ENCODE results near the gene PLA2G1B. TPM values are rescaled to one million over a fixed set of nuclear protein-coding genes. Genes with fewer than 3 reads are reported as not detected.
"Not testable (repeated sequence)": the region's sequence is repeated elsewhere in the genome, so short reads cannot be mapped to it uniquely, and the experiment has no call there.

The PLA2G1B gene
- total RNA-seq, 2 experiments from 2014 or later: not detected

DNA sequence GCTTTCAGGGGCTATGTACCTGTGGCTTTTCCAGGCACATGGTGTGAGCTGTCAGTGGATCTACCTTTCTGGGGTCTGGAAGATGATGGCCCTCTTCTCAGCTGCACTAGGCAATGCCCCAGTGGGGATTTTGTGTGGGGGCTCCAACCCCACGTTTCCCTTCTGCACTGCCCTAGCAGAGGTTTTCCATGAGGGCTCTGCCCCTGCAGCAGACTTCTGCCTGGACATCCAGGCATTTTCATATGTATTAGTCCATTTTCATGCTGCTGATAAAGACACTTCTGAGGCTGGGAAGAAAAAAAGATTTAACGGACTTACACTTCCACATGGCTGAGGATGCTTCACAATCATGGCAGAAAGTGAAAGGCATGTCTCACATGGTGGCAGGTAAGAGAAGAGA, 8.8 kb upstream of the PLA2G1B start:
- H3K4me3 Mint-ChIP-seq; H3K4me1 Mint-ChIP-seq (ENCODE audit: low read depth); H3K27me3 Mint-ChIP-seq (ENCODE audit: low read depth); H3K27ac Mint-ChIP-seq; DNase-seq; H3K36me3 Mint-ChIP-seq (ENCODE audit: low read depth); intact Hi-C loops (cut with micrococcal nuclease): not testable (repeated sequence)
- peaks cover 22% of the 10 kb centered on the region for H3K9me3 Mint-ChIP-seq
- CTCF ChIA-PET: interaction anchor here (0.8 to 1.3 kb wide), 3 partner anchors 19 to 100 kb away, joined by 3 to 4 read pairs (median 3); no protein-coding TSS in a partner anchor

DNA sequence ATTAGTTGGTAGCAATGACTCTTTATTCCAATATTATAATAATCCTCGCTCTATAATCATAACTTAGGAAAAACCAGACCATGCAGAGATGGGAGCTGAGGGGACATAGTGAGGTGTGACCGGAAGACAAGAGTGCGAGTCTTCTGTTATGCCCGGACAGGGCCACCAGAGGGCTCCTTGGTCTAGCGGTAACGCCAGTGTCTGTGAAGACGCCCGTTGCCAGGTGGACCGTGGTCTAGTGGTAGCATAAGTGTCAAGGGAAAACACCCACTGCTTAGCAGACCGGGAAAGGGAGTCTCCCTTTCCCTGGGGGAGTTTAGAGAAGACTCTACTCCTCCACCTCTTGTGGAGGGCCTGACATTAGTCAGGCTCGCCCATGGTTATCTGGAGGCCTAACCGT, 7.9 kb upstream of the PLA2G1B start:
- H3K27ac Mint-ChIP-seq; H3K4me1 Mint-ChIP-seq (ENCODE audit: low read depth); H3K4me3 Mint-ChIP-seq; H3K27me3 Mint-ChIP-seq (ENCODE audit: low read depth); H3K36me3 Mint-ChIP-seq (ENCODE audit: low read depth); intact Hi-C loops (cut with micrococcal nuclease): not testable (repeated sequence)
- H3K9me3 Mint-ChIP-seq: peaks cover 22% of the 10 kb centered on the region
- DNase-seq: peak; percentile 58
- CTCF ChIA-PET: interaction anchor here (0.7 to 1.3 kb wide), 3 partner anchors 9 to 314 kb away, joined by 3 to 4 read pairs (median 3); no protein-coding TSS in a partner anchor

DNA sequence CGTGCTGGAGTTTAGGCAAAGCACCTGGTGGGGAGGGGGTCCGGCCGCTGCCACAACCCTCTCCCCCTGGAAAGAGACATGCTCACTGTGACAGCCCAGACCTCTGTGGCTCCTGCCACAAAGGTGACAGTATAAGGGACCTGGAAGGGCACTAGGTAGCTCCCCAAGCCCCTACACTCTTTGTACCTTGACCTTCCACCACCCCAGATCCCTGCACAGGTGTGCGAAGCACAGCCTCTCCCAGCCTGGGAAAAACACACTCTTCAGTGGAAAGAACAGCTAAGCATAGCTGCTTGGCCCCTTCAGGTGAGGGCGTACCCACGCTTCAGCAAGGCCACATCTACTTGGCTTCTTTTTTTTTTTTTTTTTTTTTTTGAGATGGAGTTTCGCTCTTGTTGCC, 4.9 kb upstream of the PLA2G1B start:
- DNase-seq: no peak
- Mint-ChIP-seq H3K4me3 (no peak overlapping the region), H3K4me1 (ENCODE audit: low read depth) (peaks cover 3% of the 10 kb centered on the region), H3K27me3 (ENCODE audit: low read depth) (peaks cover 3% of the 10 kb centered on the region), H3K9me3 (peaks cover 14% of the 10 kb centered on the region), H3K36me3 (ENCODE audit: low read depth) (no peaks in the 10 kb centered on the region), H3K27ac (no peak overlapping the region)
- intact Hi-C loops (cut with micrococcal nuclease): no loop called here
- CTCF ChIA-PET: no interaction called here

DNA sequence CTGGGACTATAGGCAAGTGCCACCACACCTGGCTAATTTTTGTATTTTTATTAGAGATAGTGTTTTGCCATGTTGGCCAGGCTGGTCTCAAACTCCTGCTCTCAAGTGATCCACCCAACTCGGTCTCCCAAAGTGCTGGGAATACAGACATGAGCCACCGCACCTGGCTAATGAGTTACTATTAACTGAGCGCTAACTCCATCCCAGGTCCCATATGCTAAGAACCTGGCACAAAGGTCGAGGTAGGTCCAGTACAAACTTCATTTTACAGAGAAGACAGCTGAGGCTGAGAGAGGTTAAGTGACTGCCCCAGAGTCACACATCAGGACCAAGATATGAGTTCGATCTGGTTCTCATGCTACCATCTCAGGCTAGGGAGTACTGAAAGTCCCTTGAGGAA, 4.5 kb upstream of the PLA2G1B start:
- H3K27me3 Mint-ChIP-seq (ENCODE audit: low read depth): peaks cover 3% of the 10 kb centered on the region
- peaks cover 11% of the 10 kb centered on the region for H3K9me3 Mint-ChIP-seq
- no peak overlapping the region for H3K4me3 Mint-ChIP-seq
- peaks cover 3% of the 10 kb centered on the region for H3K4me1 Mint-ChIP-seq (ENCODE audit: low read depth)
- H3K27ac Mint-ChIP-seq: no peak overlapping the region
- intact Hi-C loops (cut with micrococcal nuclease): no loop called here
- CTCF ChIA-PET: no interaction called here
- H3K36me3 Mint-ChIP-seq (ENCODE audit: low read depth): no peaks in the 10 kb centered on the region
- no peak for DNase-seq

DNA sequence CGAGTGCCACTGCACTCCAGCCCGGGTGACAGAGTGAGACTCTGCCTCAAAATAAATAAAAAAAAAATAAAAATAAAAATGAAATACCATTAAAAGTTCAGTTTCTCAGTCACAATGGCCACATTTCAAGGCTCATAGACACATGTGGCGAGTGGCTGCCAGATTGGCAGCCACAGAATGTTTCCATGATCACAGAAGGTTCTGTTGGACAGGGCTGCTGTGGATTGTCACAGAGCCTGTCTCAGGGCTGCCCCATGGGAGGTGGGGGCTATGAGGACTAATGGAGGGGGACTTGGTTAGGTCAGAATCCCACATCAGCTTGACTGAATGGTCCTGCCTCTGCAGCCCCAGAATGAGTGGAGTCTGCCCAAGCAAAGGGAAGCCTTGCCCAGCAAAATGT, 3.8 kb upstream of the PLA2G1B start:
- Mint-ChIP-seq H3K27me3 (ENCODE audit: low read depth) (peaks cover 3% of the 10 kb centered on the region), H3K4me3 (no peak overlapping the region), H3K27ac (no peak overlapping the region), H3K36me3 (ENCODE audit: low read depth) (no peaks in the 10 kb centered on the region), H3K9me3 (peaks cover 6% of the 10 kb centered on the region), H3K4me1 (ENCODE audit: low read depth) (peaks cover 3% of the 10 kb centered on the region)
- CTCF ChIA-PET: no interaction called here
- DNase-seq: no peak
- intact Hi-C loops (cut with micrococcal nuclease): no loop called here

DNA sequence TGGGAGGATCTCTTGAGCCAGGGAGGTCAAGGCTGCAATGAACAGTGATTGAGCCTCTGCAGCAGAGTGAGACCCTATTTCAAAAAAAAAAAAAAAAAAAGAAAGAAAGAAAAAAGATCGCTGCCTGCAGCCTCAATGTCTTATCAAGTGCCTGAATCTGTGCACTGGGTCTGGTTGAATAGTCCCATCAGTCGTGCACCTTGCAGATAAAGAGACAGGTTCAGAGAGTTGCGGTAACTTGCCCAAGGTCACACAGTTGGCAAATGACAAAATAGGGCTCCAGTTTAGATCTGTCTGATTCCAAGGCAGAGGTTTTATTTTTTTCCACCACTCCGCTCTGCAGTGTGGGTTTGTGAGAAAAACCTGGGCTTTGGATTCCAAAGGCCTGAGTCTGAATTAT, 649 bp upstream of the PLA2G1B start:
- no peak for DNase-seq
- no peak overlapping the region for H3K4me3 Mint-ChIP-seq
- H3K27me3 Mint-ChIP-seq (ENCODE audit: low read depth): peaks cover 3% of the 10 kb centered on the region
- CTCF ChIA-PET: interaction anchor here (0.6 to 2.7 kb wide), 2 partner anchors 102 to 255 kb away, joined by 3 to 14 read pairs; no protein-coding TSS in a partner anchor
- no peak overlapping the region for H3K27ac Mint-ChIP-seq
- H3K9me3 Mint-ChIP-seq: no peaks in the 10 kb centered on the region
- H3K36me3 Mint-ChIP-seq (ENCODE audit: low read depth): no peaks in the 10 kb centered on the region
- H3K4me1 Mint-ChIP-seq (ENCODE audit: low read depth): no peaks in the 10 kb centered on the region
- intact Hi-C loops (cut with micrococcal nuclease): loop anchor here (5.0 kb wide), 1 partner anchor 384 kb away; the partner anchor contains the start of gene UNC119B

DNA sequence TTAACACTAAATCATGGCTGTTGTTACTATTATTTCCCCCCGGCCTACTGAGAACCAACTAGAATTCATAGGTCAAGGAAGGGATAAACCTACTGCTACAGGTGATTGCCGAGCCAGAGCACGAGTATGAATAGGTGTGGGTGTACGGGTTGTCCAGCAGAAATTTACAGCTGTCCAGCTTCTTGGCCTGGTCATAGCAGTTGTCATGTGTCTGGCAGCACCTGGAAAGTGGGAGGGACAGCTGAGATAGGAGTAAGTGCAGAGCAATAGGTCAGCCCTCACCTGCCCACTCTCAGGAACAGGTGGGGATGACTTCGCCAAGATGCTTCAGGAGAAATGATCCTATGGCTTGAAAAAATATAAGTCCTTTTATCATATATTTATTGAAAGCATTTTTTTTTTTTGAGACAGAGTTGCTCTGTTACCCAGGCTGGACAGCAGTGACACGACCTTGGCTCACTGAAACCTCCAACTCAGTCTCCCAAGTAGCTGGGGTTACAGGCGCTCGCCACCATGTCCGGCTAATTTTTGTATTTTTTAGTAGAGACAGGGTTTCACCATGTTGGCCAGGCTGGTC, 2.6 kb downstream of the PLA2G1B start:
- Mint-ChIP-seq H3K9me3 (no peaks in the 10 kb centered on the region), H3K4me1 (ENCODE audit: low read depth) (no peaks in the 10 kb centered on the region), H3K27ac (no peak overlapping the region), H3K27me3 (ENCODE audit: low read depth) (no peaks in the 10 kb centered on the region), H3K36me3 (ENCODE audit: low read depth) (no peaks in the 10 kb centered on the region), H3K4me3 (no peak overlapping the region)
- intact Hi-C loops (cut with micrococcal nuclease): loop anchor here (1.0 to 5.0 kb wide), 8 partner anchors 8 to 387 kb away; partner anchors contain the start of genes COX6A1, MLEC, POP5 and SRSF9
- CTCF ChIA-PET: interaction anchor here (0.7 to 1.1 kb wide), 3 partner anchors 16 to 38 kb away, joined by 3 to 4 read pairs (median 3); partner anchors contain the start of gene SIRT4
- no peak for DNase-seq

DNA sequence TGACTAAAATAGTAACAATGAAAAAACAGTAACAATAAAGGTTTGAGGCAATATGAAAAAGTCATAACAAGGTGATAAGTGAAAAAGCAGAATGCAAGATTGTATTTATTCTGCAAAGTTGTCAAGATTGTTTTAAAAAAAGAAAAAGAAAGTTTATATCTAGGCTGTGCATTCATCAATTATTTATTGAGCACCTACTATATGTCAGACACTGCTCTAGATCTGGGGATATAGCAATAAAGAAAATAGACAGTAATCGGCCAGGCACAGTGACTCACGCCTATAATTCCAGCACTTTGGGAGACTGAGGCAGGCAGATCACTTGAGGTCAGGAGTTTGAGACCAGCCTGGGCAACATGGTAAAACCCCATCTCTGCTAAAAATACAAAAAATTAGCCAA, 3.8 kb downstream of the PLA2G1B start:
- H3K9me3 Mint-ChIP-seq: no peaks in the 10 kb centered on the region
- intact Hi-C loops (cut with micrococcal nuclease): loop anchor here (2.0 kb wide), 4 partner anchors 33 to 363 kb away; partner anchors contain the start of genes COX6A1, MLEC and POP5
- no peak overlapping the region for H3K4me3 Mint-ChIP-seq
- no peaks in the 10 kb centered on the region for H3K36me3 Mint-ChIP-seq (ENCODE audit: low read depth)
- H3K27me3 Mint-ChIP-seq (ENCODE audit: low read depth): no peaks in the 10 kb centered on the region
- H3K27ac Mint-ChIP-seq: no peak overlapping the region
- CTCF ChIA-PET: interaction anchor here (0.6 to 1.4 kb wide), 3 partner anchors 17 to 259 kb away, joined by 3 read pairs; no protein-coding TSS in a partner anchor
- no peak for DNase-seq
- no peaks in the 10 kb centered on the region for H3K4me1 Mint-ChIP-seq (ENCODE audit: low read depth)

DNA sequence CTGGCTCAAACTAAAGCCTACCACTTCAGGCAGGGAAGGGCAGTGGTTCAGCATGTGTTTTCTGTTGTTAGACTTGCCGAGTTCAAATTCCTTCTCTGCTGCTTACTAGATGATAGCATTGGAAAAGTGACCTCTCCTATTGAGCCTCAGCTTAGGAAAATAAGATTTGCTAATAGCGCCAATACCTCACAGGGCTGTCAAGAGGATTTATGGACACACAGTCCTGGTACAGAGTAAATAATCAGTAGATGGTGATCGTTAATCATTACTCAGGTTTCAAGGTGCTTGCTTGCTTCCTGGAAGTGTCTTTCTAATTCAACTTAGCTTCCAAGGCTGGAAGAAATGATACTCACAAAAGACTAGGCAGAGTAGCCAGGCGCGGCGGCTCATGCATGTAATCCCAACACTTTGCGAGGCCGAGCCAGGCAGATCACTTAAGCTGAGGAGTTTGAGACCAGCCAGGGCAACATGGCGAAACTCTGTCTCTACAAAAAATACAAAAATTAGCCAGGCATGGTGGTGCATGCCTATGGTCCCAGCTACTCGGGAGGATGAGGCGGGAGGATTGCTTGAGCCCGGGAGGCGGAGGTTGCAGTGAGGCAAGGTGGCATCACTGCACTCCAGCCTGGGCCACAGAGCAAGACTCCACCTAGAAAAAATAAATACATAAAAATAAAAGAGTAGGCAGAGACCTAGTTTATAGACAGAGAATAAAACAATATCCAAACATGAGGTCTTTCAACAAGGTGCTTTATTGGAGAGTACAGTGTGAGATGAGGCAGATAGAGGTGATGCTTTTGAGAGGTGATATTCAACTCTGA, 6.0 kb downstream of the PLA2G1B start:
- DNase-seq: no peak
- no peak overlapping the region for H3K27ac Mint-ChIP-seq
- intact Hi-C loops (cut with micrococcal nuclease): no loop called here
- H3K4me1 Mint-ChIP-seq (ENCODE audit: low read depth): peaks cover 11% of the 10 kb centered on the region
- no peaks in the 10 kb centered on the region for H3K9me3 Mint-ChIP-seq
- CTCF ChIA-PET: interaction anchor here (1.4 kb wide), 1 partner anchor 22 kb away, joined by 3 read pairs; no protein-coding TSS in a partner anchor
- no peak overlapping the region for H3K4me3 Mint-ChIP-seq
- H3K36me3 Mint-ChIP-seq (ENCODE audit: low read depth): no peaks in the 10 kb centered on the region
- no peaks in the 10 kb centered on the region for H3K27me3 Mint-ChIP-seq (ENCODE audit: low read depth)

DNA sequence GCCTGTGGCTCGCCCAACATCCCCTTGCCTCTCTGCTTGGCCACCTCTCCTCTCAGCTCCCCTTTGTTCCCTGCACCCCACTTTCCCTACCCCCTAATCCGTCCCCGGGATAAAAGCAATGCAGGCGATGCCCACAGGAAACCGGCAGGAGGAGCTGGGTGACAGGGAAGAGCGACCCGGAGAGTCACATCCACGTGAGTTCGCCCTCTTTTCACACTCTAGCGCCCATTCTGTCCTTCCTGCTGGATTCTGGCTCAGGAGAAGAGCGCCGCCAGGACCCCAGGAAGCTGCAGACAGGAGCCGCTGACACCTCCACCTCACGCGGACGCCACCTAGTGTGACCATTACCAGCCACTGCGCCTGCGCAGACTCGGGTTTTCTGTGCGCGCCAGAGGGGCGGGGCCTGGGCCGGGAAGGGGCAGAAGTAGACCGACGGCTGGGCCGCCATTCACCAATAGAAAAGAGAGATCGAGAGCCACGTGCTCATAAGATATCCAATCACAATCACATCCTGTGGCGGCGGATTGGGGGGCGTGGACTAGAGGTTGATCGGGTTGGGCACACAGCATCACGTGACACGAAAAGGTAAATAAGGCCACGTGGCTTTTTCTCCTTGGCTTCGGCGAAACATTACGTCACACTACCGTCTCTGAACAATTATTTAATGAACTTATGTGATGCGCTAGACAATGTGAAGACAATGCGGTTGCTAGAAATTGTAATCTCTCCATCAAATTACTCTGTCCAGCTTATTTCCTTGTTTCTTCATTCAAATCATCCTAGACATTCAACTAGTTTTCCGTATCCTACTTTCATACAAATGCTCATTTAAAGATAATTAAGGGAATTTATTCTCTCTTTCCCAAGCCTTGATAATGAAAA, 10.1 kb downstream of the PLA2G1B start:
- H3K36me3 Mint-ChIP-seq (ENCODE audit: low read depth): no peaks in the 10 kb centered on the region
- peak; percentile 100 for DNase-seq
- peak overlapping the region; percentile 87 for H3K4me3 Mint-ChIP-seq
- H3K9me3 Mint-ChIP-seq: no peaks in the 10 kb centered on the region
- CTCF ChIA-PET: interaction anchor here (0.6 to 1.6 kb wide), 12 partner anchors 10 to 333 kb away, joined by 3 to 11 read pairs (median 4); partner anchors contain the start of genes COX6A1, RNU4-1 and SIRT4
- H3K27ac Mint-ChIP-seq: peak overlapping the region; percentile 88
- H3K27me3 Mint-ChIP-seq (ENCODE audit: low read depth): no peaks in the 10 kb centered on the region
- intact Hi-C loops (cut with micrococcal nuclease): loop anchor here (1.0 to 2.0 kb wide), 10 partner anchors 8 to 369 kb away; partner anchors contain the start of genes COX6A1, DYNLL1, MLEC and RNU4-1
- peaks cover 11% of the 10 kb centered on the region for H3K4me1 Mint-ChIP-seq (ENCODE audit: low read depth)

DNA sequence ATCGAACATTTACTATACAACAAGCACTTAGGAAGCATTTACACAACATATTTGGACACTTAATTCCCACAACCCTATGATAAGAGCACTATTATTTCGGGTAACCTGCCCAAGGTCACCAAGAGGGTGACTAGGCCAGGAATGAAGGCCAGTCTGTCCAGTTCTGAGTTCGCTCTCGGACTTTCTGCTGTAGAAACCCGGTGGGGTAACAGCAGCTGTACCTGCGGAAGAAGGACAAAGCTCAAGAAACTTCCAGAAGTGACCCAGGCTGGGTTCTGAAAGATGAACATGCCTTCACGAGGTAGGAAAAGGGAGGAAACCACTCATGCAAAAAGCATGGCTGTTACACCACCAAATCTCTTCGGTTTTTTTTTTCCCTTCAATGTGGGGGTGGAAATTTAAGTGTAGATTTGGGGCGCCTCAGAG, 10.8 kb downstream of the PLA2G1B start:
- CTCF ChIA-PET: interaction anchor here (0.6 to 1.6 kb wide), 11 partner anchors 12 to 655 kb away, joined by 3 to 11 read pairs (median 3); partner anchors contain the start of genes COX6A1, RNU4-1 and SIRT4
- H3K27ac Mint-ChIP-seq: peak overlapping the region; percentile 88
- H3K4me3 Mint-ChIP-seq: peak overlapping the region; percentile 87
- H3K4me1 Mint-ChIP-seq (ENCODE audit: low read depth): peaks cover 11% of the 10 kb centered on the region
- H3K36me3 Mint-ChIP-seq (ENCODE audit: low read depth): no peaks in the 10 kb centered on the region
- intact Hi-C loops (cut with micrococcal nuclease): loop anchor here (1.0 to 2.0 kb wide), 10 partner anchors 8 to 370 kb away; partner anchors contain the start of genes COX6A1, DYNLL1, MLEC and RNU4-1
- DNase-seq: no peak
- H3K9me3 Mint-ChIP-seq: no peaks in the 10 kb centered on the region
- H3K27me3 Mint-ChIP-seq (ENCODE audit: low read depth): no peaks in the 10 kb centered on the region

Data from activated naive CD4-positive, alpha-beta T cell treated with anti-CD3 and anti-CD28 coated beads for 36 hours (primary cell).